G401 (cell line): ENCODE data around the gene IL22RA2. TPM values are rescaled to one million over a fixed set of nuclear protein-coding genes. Genes with fewer than 3 reads are reported as not detected.
"Not testable (repeated sequence)": the region's sequence is repeated elsewhere in the genome, so short reads cannot be mapped to it uniquely, and the experiment has no call there.

ENCODE experiments used
- DNase-seq: peaks from one replicate; pipeline ENCODE4 v3.0.0-alpha.2; 2015; ENCODE audit warnings: low spot score
- in situ Hi-C: cut with HindIII; loops from 2 replicates; pipeline ENCODE4 v1.10.0; 2016; ENCODE audit warnings: low sequenced_read_pairs, mixed read lengths
- total RNA-seq: library from RNA; depleted of rRNA; stranded (reverse); fragments of >200 nt; shearing (Covaris generic); gene quantifications from 2 replicates; pipeline ENCODE4 v1.2.3, GENCODE V29; 2014

IL22RA2 gene
- total RNA-seq, 1 experiment from 2014 or later, result not detected

DNA sequence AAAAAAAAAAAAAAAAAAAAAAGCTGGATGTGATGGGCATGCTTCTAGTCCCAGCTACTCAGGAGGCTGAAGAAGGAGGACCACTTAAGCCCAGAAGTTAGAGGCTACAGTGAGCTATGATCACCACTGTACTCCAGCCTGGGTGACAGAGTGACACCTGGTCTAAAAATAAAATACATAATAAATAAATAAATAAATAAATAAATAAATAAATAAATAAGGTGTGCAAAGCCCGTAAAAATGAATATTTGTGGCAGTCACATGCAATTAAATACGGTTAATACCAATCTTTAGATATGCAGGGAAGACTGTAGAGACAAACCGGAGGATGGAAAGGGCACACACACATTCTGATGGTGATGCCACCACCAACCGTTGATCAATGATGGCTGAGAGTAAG lies 26.2 kb downstream of the IL22RA2 start:
- DNase-seq, result no peak
- in situ Hi-C loops, result no loop called here

DNA sequence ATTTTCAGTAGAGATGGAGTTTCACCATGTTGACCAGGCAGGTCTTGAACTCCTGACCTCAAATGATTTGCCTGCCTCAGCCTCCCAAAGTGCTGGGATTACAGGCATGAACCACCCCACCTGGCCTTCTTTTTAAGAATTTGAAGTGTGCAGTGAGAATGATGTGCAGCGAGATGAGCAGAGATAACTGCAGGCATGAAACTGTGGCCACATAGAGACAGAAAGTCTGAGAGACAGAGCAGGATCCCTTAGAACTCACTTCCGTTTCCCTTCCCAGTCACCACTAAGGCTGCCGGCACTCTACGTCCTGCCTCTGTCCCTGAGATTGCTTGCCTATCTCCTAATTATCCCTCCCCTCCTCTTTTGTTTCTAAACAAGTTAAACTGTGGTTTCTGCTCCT lies 27.2 kb downstream of the IL22RA2 start:
- no peak for DNase-seq
- in situ Hi-C loops, result no loop called here

DNA sequence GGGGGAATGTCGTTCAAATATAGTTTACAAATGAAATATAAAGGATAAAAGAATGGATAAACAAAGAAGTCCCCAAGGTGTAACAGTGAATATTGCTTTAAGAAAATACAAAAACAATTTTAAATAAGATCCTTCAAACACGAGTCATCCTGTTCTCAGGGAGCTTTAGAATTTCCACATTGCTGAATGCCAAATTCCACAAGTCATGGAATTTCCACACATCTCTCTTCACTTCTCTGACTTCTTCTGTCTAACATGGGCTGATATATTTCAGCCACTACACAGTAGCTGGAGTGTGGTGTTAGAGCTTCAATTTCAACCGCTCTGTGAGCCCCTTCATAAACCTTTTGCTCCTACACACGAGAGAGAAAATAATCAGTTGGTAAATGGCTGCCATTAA lies 28.0 kb downstream of the IL22RA2 start:
- in situ Hi-C loops, result no loop called here
- DNase-seq, result no peak

DNA sequence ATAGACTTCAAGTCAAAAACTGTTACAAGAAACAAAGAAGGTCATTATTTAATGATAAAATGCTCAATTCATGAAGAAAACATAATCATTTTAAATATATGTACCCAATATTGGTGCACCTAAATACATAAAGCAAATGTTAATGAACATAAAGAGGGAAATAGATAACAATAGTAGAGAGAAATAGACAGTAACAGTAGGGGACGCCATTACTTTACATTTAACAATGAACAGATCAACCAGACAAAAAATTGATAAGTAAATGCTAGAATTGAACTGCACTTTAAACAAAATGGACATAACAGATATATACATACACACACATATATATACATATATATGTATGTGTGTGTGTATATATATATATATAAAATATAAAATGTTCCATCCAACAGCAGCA lies 37.4 kb downstream of the IL22RA2 start:
- DNase-seq, result no peak
- in situ Hi-C loops, result no loop called here

DNA sequence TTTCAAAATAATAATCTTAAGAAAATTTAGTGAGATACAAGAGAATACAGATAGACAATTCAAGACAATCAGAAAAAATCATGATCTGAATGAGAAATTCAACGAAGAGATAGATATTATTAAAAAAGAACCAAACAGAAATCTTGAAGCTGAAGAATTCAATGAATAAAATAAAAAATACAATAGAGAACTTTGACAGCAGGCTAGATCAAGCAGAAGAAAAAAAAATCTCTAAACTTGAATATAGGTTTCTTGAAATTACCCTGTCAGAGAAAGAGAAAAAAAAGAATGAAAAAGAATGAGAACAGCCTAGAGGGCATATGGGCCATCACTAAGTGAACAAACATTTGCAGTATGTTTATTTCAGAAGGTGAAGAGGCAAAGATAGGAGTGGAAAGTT lies 39.0 kb downstream of the IL22RA2 start:
- in situ Hi-C loops, result no loop called here
- DNase-seq, result no peak

DNA sequence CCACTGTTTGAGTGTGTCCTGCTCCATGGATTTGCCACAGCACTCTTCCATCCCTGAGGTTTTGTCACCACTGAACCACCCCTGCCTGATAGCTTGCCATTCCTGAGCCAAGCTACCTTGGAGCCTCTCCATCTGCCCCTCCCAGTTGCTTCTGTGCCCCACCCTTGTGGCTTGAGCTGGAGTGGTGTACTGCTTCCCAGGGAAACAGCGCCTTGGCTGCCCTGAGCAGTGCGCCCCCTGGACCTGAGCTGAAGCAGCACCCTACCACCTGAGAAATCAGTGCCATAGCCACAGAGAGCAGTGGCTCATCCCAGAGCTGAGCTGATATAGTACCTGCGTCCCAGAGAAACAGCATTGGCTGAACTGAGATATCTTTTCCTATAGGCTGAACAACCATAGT lies 40.3 kb downstream of the IL22RA2 start:
- no peak for DNase-seq

DNA sequence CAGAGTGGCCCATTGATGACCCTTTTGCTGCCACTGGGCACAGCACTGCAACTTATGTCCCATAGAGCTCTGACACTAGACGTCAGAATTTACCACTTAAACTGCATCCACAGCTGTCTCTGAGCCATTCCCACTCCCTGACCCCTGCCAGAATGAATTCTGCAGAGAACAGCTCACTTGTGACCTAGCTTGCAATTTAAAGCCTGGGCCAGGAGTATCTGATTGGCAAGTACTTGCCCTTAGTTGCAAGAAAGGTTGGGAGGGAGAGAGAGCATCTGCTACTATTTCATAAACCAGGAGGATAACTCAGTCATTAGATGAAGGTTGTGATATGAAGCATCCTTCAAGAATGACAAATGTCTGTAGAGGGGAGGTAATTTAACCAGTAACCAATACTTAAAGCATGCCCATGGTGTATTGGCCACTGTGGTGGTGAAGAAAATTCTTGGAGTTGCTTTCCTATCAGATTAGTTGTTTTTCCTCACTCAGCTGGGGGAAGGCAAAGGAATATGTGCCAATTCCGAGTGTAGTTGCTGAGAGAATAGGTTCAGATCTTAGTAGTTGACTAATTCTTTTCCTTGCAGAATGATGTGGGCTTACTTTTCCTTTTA lies 46.5 kb downstream of the IL22RA2 start:
- DNase-seq, result no peak
- in situ Hi-C loops, result no loop called here

More for the DNA sequence above, 40.3 kb downstream of the IL22RA2 start:
- in situ Hi-C loops, result no loop called here

DNA sequence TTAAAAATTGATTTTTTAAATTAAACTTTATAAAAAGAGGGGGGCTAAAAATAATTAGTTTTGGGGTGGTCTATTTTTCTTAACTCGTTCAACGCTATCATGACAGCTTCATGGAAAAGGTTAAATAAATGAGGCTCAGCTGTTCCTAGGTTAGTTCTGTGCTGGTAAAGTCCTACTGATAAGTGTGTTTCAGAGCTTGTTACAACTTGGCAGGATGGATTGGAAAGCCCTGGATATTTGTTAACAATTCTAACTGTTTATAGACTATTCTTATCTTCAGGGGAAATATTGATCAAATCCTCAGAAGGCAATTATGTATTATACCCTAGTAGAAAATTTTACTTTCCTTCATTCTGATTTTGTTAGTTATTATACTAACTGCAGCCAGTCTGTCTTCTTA lies 50.4 kb downstream of the IL22RA2 start:
- in situ Hi-C loops, result no loop called here
- no peak for DNase-seq

DNA sequence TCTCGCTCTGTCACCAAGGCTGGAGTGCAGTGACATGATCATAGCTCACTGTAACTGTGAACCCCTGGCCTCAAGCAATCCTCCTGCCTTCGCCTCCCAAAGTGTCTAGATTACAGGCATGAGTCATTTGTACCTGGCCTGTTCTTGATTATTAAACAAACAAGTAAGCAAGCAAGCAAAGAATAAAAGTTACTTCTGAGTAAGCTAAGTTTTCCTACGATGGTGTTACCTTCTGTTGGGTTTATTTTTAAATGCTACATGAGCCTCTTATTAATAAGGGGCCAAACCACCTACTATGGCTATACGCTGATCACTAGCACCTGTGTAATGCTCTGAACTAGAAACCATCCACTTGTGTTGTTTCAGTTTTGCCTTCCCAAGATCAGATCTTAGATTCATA lies 50.8 kb downstream of the IL22RA2 start:
- in situ Hi-C loops, result no loop called here
- DNase-seq, result no peak

DNA sequence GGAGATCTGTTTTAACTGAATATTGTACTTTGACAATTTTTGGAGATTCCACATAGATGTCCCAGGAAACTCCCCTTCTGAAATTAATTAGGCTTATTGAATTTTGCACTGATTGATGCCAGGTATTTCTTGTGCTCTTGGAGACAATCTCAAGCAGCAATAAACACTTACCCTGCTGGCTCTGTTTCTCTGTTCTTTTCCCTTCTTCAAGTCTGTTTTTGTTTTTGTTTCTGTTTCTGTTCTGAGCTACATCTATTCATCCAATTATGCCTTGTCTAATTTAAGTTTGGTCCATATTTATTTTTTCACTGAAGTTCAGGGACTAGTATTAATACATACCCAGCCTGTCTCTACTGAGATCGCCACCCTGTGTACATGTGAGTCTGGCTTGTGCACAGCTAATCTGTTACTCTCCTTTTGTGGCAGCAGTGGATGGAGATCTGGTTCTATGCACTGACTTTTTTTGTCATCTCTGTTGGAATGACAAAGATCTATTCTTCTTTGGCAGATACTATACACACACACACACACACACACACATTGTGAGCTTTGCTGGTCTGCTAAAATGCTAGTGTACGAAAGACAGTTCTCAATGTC lies 51.9 kb downstream of the IL22RA2 start:
- in situ Hi-C loops, result no loop called here

DNA sequence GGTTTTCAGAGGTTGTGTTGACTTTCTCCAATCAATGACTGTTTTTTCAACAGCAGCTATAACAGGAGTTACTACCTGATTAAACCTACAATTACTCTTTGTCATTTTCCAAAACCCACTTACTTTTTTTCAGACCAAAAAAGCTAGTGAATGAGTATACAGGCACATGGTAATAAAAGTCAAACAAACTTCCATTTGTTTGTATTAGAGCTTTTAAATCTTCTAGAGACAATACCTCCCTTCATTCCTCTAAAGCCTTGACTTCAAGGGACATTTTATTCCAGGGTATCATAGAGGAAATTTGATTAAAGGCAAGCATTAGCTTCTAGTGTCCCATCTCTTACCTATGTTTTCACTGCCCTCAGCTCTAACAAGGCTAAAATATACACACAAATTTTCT lies 52.7 kb downstream of the IL22RA2 start:
- no peak for DNase-seq
- in situ Hi-C loops, result no loop called here

More for the DNA sequence above, 51.9 kb downstream of the IL22RA2 start:
- no peak for DNase-seq

DNA sequence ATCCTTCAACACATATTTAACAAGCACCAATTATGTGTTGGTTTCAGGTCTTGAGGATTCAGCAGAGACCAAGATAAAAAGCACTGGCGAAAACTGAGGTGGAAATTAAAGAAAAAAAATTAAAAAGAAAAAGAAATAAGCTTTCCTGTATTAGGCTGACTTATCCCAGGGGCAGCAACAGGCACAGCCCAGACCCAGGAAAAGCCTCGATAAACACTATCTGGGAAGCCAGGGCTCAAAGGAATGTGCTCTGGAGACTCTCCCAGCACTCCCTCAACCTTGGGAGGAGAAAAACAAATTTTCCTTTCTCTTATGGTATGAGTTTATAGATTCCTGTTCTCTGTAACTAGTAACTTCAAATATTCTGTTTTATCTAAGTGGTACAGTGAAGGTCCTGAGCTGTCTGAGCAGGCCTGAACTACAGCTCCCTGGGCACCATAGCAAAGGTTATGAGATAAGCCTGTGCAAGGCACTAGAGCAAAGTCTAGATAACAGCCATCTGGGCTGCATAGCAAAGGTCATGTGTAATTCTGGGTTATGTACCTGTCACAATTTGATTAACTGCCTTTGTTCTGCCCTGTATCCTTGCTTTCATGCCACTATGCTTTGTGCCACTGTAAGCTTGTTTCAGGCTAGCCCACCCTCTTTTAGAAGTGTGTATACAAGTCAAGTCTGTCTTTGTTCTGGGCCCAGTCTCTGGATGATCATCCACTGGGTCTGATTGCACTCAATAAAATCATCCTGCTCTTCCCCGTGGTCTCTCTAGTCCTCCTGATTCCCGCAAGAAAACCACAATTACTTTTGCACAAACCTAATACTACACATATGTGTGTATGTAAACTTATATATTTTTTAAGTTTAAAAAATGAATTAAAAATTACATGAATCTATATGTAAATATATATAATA lies 54.0 kb downstream of the IL22RA2 start:
- DNase-seq, result no peak
- in situ Hi-C loops, result no loop called here

DNA sequence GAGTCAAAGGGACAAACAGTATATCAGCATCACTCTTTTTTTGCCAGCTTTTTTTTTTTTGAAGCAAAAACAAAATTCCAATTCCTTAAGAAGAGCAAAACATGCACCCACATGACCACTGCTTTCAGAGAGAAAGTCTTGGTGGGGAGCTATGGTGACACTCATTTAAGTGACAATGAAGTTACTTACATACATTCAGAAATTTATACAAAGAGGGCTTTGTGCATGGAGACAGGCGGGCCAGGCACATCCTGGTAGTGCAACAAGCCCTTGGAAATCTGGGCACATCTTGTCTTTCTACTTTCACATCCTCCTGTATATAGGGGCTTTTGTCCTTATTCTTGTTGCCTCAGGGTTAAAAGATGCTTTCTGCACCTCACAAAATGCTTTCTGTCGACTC lies 55.9 kb downstream of the IL22RA2 start:
- in situ Hi-C loops, result no loop called here
- no peak for DNase-seq

DNA sequence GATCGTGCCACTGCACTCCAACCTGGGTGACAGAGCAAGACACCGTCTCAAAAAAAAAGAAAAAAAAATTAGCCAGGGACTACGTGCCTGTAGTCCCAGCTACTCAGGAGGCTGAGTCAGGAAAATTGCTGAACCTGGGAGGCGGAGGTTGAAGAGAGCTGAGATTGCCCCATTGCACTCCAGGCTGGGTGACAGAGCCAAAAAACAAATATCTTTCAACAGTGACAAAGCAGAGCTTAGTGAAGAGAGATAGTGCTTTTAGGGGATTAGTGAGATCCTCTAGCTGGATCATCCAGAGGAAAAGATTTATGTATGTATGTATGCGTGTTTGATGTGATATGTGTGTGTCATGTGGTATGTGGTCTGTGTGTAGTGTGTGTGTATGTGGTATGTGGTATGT lies 56.6 kb downstream of the IL22RA2 start:
- in situ Hi-C loops, result no loop called here
- DNase-seq, result no peak

DNA sequence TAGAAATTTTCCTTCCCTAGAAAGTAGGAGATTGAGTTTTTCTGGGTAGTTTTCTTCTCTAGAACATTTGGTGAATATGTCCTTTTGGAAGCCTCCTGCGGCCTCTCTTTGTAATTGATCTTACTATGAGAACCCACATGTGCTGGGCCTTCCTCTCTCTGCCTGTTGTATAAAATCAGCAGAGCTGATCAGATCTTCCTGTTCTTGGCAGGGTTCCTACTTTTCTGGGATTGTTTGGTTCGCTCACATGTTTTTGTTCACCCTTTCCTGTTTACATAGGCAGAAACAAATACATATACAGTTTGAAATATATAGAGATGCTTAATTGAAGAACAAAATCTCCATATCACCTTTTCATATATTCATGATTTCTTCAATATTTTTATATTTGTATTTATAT lies 57.8 kb downstream of the IL22RA2 start:
- in situ Hi-C loops, result no loop called here

DNA sequence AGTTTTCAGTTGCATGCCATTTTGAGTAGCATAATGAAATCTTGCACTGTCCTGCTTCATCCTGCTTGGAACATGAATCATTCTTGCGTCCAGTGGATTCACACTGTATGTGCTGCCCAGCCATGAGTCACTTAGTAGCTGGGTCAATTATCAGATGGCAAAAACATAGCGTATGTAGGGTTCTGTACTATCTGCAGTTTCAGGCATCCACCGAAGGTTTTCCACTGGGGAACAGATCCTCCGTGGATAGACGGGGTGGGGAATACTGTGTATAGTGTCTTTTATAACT lies 61.4 kb downstream of the IL22RA2 start:
- no peak for DNase-seq
- in situ Hi-C loops, result no loop called here

More for the DNA sequence above, 57.8 kb downstream of the IL22RA2 start:
- DNase-seq, result no peak

DNA sequence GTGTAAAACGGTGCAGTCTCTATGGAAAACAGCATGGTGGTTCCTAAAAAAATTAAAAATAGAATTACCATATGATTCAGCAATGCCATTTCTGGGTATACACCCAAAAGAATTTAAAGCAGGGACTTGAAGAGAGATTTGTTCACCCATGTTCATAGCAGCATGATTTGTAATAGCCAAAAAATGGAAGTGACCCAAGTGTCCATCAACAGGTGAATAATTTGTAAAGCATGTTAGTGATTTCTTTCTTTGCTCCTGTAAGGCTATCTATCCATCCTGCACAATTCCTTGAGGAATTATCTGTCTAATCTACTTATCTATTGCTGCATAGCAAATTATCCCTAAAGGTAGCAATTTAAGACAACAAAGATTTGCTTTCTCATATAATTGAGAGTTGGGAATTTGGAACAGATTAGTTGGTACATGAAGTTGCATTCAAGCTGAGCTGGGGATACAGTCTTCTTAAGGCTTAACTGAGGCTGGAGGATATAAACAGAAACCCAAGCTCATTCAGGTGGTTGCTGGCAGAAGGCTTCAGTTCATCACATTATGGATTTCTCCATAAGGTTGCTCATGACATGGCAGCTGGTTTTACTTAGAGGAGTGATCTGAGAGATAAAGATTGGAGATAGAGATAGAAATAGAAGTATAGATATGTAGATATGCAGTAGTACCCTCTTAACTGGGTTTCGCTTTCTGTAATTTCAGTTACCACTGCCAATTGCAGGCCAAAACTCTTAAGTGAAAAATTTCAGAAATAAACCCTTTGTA lies 62.0 kb downstream of the IL22RA2 start:
- DNase-seq, result no peak
- in situ Hi-C loops, result no loop called here

DNA sequence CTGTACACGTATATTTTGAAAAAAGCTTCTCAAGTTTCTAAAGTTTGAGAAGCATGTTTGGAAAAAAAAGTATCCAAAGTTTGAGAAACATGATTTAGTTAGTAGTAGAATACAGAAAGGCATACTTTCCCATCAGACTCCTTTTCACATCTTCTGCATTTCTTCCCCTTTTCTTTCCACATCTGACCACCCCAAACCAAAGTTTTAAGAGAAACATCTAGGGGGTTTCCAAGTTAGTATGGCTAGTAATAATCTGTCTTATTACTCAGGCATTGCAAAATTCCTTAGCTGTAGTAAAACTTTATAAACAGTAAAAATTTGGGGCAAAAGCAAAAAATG lies 65.7 kb downstream of the IL22RA2 start:
- DNase-seq, result no peak
- in situ Hi-C loops, result no loop called here

DNA sequence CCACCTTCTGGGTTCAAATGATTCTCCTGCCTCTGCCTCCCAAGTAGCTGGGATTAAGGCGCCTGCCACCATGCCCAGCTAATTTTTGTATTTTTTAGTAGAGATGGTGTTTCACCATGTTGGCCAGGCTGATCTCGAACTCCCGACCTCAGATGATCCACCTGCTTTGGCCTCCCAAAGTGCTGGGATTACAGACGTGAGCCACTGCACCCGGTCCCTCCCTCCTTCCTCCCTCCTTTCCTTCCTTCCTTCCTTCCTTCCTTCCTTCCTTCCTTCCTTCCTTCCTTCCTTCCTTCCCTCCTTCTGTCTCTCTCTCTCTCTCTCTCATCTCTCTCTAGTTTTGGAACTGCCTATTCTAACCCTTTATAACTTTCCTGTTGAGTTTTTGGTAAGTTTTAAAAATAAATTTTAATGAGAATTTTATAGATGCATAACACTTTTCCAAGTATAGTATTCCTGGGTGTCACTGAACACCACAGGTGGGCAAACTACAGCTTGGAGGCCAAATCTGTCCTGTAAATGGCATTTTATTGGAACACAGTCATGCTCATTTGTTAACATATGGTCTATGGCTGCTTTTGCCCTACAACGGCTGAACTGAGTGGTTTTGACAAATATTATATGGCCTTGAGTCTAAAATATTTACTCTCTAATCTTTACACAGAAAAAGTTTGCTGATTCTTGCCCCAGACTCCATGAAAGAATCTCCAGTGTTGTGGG lies 66.2 kb downstream of the IL22RA2 start:
- DNase-seq, in situ Hi-C loops: not testable (repeated sequence)
